Erythroblast (primary cell): Measurements from ENCODE around the gene TMEM119.

ENCODE experiments used
- GATA1 ChIP-seq: IDR thresholded peaks from 2 replicates; pipeline ENCODE4 v1.6.1; 2011; ENCODE audit warnings: low read depth, mild to moderate bottlenecking, control low read depth, low read length, moderate library complexity
- POLR2A ChIP-seq: IDR thresholded peaks from 2 replicates; pipeline ENCODE4 v1.6.1; 2011; ENCODE audit warnings: mild to moderate bottlenecking, low read length

GRCh38 chr12:108616359-108616758 is 18.5 kb upstream of the TMEM119 start:
- no peak for TF ChIP-seq POLR2A
- no peak for TF ChIP-seq GATA1
